SU-DHL-6 (cell line): ENCODE data around the gene PHC1.

ENCODE experiments used
- H2AFZ ChIP-seq: fragments of 200-600 bp; sonication (generic); 2 replicates; pipeline ENCODE4 v1.6.1; 2014; ENCODE audit warnings: low read depth, mild to moderate bottlenecking, moderate library complexity, mixed read lengths, antibody characterized with exemption, low read length; ENCODE audit not compliant: severe bottlenecking
- H3F3A ChIP-seq: fragments of 200-600 bp; shearing (Covaris generic); 2 replicates; pipeline ENCODE4 v1.6.0; 2016; ENCODE audit warnings: antibody characterized with exemption, mild to moderate bottlenecking; ENCODE audit not compliant: insufficient read depth
- H3K27ac ChIP-seq: fragments of 200-600 bp; sonication (generic); 2 replicates; pipeline ENCODE4 v1.5.1; 2016; ENCODE audit warnings: low read depth, mild to moderate bottlenecking, low read length, moderate library complexity, mixed read lengths
- H3K27me3 ChIP-seq: fragments of 200-600 bp; sonication (generic), shearing (Covaris generic); 2 replicates; pipeline ENCODE4 v1.6.0; 2014; ENCODE audit warnings: mild to moderate bottlenecking, low read length
- H3K36me3 ChIP-seq: fragments of 200-600 bp; sonication (generic); 2 replicates; pipeline ENCODE4 v1.6.1; 2014; ENCODE audit warnings: mild to moderate bottlenecking, low read length, mixed read lengths
- H3K4me2 ChIP-seq: fragments of 300-600, 200-600 bp; shearing (Covaris generic), sonication (generic); 2 replicates; pipeline ENCODE4 v1.6.0; 2014; ENCODE audit warnings: low read length, low read depth, mild to moderate bottlenecking; ENCODE audit not compliant: poor library complexity, severe bottlenecking
- H3K4me3 ChIP-seq: fragments of 200-600 bp; sonication (generic); 2 replicates; pipeline ENCODE4 v1.5.1; 2014; ENCODE audit warnings: antibody characterized with exemption, low read length, mild to moderate bottlenecking, mixed read lengths; ENCODE audit not compliant: insufficient read depth, poor library complexity, severe bottlenecking
- H3K79me2 ChIP-seq: fragments of 200-600 bp; sonication (generic); 2 replicates; pipeline ENCODE4 v1.6.1; 2014; ENCODE audit warnings: mild to moderate bottlenecking, low read length, moderate library complexity; ENCODE audit not compliant: insufficient read depth
- H3K9ac ChIP-seq: fragments of 200-600 bp; sonication (generic); 2 replicates; pipeline ENCODE4 v1.7.0; 2014; ENCODE audit warnings: mild to moderate bottlenecking, low read length
- H3K9me2 ChIP-seq: fragments of 200-600 bp; sonication (generic); replicated peaks from 2 replicates; pipeline ENCODE4 v1.6.1; 2014; ENCODE audit warnings: low read length; ENCODE audit not compliant: insufficient read depth
- H3K9me3 ChIP-seq: fragments of 200-600 bp; sonication (generic); 2 replicates; pipeline ENCODE4 v1.6.1; 2014; ENCODE audit warnings: low read length, mixed read lengths; ENCODE audit not compliant: insufficient read depth
- H4K20me1 ChIP-seq: fragments of 200-600 bp; sonication (generic); 2 replicates; pipeline ENCODE4 v1.6.1; 2014; ENCODE audit warnings: low read depth, mild to moderate bottlenecking, antibody characterized with exemption, low read length, moderate library complexity, mixed read lengths
- EZH2phosphoT487 ChIP-seq: fragments of 200-600 bp; sonication (generic), shearing (Covaris generic); conservative IDR thresholded peaks from 2 replicates; pipeline ENCODE4 v1.6.1; 2018; ENCODE audit warnings: mild to moderate bottlenecking, antibody characterized with exemption, low read length, moderate library complexity, mixed read lengths
- TF ChIP-seq, protein P1 (sequence below): fragments of 200-600 bp; sonication (generic); IDR thresholded peaks from one replicate; pipeline ENCODE4 v1.5.1; 2017; ENCODE audit warnings: antibody characterized with exemption, mild to moderate bottlenecking, low read length, moderate library complexity; ENCODE audit not compliant: insufficient read depth, poor library complexity, severe bottlenecking

Gene PHC1

DNA sequence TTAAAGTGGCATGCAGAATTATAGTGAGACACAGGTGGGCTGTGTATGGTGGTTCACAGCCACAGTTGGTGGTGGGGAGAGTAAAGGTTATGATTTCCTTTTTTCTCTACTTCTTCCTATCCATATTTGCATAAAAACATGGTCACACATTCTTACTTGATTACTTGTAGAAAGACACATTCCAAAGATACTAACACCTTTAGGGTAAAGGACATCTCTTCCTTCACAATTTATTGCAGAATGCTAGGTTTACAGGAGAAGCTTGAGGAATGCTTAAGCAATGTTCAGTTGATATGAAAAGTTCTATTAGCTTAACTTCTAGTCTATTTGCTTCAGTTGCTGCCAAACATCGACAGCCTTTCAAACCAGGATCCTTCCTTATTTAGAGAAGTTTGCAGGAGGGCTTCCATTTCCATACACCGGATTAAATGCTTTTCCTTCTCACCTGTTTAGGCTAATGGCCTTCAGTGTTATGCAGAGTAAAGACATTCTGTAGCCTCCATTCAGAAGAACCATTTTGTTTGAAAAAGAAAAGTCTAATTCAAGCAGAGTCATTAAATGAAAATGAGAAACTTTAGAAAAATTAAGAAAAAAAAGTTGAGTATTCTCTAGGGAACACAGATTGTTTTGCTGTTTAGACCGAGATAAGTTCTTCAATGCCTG is 2.6 kb upstream of the PHC1 start:
- Histone ChIP-seq H3K36me3 (no peaks in the 10 kb centered on the region), H3K9me3 (no peaks in the 10 kb centered on the region), H3K79me2 (no peaks in the 10 kb centered on the region), H3K27me3 (no peaks in the 10 kb centered on the region), H3K9me2 (no peaks in the 10 kb centered on the region), H3K9ac (no peak overlapping the region), H3K27ac (no peak overlapping the region), H3K4me2 (no peak overlapping the region), H4K20me1 (no peaks in the 10 kb centered on the region), H3K4me3 (no peak overlapping the region), H3F3A (peaks cover 7% of the 10 kb centered on the region; the same call in 1 of the 2 replicates), H2AFZ (no peak overlapping the region)
- TF ChIP-seq, protein P1, sequence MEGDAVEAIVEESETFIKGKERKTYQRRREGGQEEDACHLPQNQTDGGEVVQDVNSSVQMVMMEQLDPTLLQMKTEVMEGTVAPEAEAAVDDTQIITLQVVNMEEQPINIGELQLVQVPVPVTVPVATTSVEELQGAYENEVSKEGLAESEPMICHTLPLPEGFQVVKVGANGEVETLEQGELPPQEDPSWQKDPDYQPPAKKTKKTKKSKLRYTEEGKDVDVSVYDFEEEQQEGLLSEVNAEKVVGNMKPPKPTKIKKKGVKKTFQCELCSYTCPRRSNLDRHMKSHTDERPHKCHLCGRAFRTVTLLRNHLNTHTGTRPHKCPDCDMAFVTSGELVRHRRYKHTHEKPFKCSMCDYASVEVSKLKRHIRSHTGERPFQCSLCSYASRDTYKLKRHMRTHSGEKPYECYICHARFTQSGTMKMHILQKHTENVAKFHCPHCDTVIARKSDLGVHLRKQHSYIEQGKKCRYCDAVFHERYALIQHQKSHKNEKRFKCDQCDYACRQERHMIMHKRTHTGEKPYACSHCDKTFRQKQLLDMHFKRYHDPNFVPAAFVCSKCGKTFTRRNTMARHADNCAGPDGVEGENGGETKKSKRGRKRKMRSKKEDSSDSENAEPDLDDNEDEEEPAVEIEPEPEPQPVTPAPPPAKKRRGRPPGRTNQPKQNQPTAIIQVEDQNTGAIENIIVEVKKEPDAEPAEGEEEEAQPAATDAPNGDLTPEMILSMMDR, result no peak
- TF ChIP-seq EZH2phosphoT487, result no peak

DNA sequence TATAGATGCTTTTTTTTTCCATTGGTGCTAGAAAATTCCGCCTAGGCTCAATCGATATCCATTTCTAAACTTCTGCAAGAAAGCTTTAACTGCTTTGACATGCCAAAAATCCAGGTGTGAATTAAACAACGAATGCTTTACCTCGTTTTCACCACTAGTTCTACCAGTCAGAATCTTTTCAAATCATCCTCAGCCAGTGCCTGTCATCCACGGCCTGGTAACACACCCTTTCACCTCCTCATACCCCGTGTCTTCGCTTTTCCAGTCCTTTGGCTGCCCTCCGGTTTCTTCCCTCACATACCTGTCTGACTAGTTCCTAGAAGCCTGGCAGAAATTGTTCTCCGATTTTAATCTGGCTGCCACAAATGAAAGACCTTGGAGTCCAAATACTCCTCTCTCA is 1.4 kb upstream of the PHC1 start:
- Histone ChIP-seq H3K36me3 (no peaks in the 10 kb centered on the region), H3F3A (peaks cover 7% of the 10 kb centered on the region; the same call in 1 of the 2 replicates), H3K4me2 (no peak overlapping the region), H3K9ac (no peak overlapping the region), H4K20me1 (no peaks in the 10 kb centered on the region), H3K27me3 (no peaks in the 10 kb centered on the region), H3K79me2 (no peaks in the 10 kb centered on the region), H2AFZ (no peak overlapping the region), H3K27ac (no peak overlapping the region), H3K9me3 (no peaks in the 10 kb centered on the region), H3K4me3 (no peak overlapping the region), H3K9me2 (no peaks in the 10 kb centered on the region)
- TF ChIP-seq EZH2phosphoT487, result no peak
- TF ChIP-seq, protein P1, result no peak

DNA sequence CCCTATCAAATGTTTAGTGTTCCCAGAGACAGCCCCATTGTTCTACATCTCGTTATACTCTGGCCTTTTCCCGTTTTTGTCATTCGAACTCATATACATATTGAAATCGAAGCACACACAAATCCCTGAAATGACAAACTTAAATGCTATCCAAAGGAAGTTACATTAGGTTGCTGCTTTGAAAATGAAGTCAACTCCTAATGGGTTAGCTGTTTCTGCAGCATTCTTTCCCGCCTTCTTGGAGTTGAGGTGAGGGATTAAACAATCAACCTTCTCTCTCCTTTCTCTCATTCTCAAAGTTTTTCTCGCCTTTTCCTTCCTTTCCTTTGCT is 642 bp upstream of the PHC1 start:
- Histone ChIP-seq H4K20me1 (no peaks in the 10 kb centered on the region), H3K4me2 (peak overlapping the region; percentile 54), H3K79me2 (no peaks in the 10 kb centered on the region), H3K4me3 (no peak overlapping the region), H3K9ac (peak overlapping the region; percentile 57), H3K27me3 (no peaks in the 10 kb centered on the region), H3K27ac (no peak overlapping the region), H2AFZ (no peak overlapping the region), H3K9me3 (no peaks in the 10 kb centered on the region), H3K36me3 (no peaks in the 10 kb centered on the region), H3F3A (peaks cover 7% of the 10 kb centered on the region; the same call in 1 of the 2 replicates), H3K9me2 (no peaks in the 10 kb centered on the region)
- TF ChIP-seq EZH2phosphoT487, result no peak
- TF ChIP-seq, protein P1, result no peak
